Testis (tissue), 2 donors: ENCODE data around the gene SDK1.

Source experiments
- POLR2A ChIP-seq: fragments of 450-650 bp; IDR thresholded peaks from one replicate; pipeline ENCODE4 v1.6.1; 2017; ENCODE audit warnings: antibody characterized with exemption, mild to moderate bottlenecking, moderate library complexity
- TF ChIP-seq, protein P1 (sequence below), 3 experiments: fragments of 450-650 bp in 2 of 3; fragments of 200-600 bp in 1 of 3; sonication (generic) in 1 of 3; IDR thresholded peaks; one replicate each; pipeline ENCODE4 v1.5.1; 2016 to 2019; ENCODE audit warnings: antibody characterized with exemption in 3 of 3, mild to moderate bottlenecking in 2 of 3, moderate library complexity in 1 of 3

DNA sequence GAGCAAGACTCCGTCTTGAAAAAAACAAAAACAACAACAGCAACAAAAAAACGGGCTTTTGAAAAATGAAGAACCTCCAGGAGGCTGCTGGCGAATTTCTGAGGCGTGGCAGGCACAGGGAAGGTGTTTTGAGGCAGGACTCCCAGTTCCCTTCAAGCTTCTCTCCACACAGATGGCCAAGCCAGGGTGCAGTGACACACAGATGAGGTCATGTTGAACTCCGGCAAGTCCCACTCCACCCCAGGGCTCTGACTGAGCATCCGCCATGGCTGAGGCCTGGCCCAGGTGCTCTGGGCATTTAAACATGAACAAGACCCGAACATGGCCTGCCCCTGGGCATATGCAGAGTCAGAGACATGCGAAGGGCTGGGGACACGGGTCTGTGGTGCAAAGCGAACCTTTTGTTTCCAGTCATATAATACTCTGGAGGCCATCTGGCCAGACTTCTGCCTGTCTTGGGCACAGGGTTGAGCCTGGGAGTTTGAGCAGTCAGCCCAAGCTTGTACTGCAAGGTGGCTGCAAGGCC lies 866.4 kb downstream of the SDK1 start:
- TF ChIP-seq, protein P1, sequence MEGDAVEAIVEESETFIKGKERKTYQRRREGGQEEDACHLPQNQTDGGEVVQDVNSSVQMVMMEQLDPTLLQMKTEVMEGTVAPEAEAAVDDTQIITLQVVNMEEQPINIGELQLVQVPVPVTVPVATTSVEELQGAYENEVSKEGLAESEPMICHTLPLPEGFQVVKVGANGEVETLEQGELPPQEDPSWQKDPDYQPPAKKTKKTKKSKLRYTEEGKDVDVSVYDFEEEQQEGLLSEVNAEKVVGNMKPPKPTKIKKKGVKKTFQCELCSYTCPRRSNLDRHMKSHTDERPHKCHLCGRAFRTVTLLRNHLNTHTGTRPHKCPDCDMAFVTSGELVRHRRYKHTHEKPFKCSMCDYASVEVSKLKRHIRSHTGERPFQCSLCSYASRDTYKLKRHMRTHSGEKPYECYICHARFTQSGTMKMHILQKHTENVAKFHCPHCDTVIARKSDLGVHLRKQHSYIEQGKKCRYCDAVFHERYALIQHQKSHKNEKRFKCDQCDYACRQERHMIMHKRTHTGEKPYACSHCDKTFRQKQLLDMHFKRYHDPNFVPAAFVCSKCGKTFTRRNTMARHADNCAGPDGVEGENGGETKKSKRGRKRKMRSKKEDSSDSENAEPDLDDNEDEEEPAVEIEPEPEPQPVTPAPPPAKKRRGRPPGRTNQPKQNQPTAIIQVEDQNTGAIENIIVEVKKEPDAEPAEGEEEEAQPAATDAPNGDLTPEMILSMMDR (IDR thresholded peaks at IDR 0.05) = no peak
- TF ChIP-seq POLR2A = no peak
